Activated CD4-positive, alpha-beta T cell treated with anti-CD3 and anti-CD28 coated beads, Interleukin-2, Interleukin-6, amounts not matched to agents 100 ng/mL and 50 ng/mL, durations not matched to agents 16 hours and 8 hours (primary cell): ENCODE results near the gene MGAT5B.

Source experiments
- DNase-seq: peaks from one replicate; pipeline ENCODE4 v3.0.0-alpha.2; 2020

MGAT5B gene

DNA sequence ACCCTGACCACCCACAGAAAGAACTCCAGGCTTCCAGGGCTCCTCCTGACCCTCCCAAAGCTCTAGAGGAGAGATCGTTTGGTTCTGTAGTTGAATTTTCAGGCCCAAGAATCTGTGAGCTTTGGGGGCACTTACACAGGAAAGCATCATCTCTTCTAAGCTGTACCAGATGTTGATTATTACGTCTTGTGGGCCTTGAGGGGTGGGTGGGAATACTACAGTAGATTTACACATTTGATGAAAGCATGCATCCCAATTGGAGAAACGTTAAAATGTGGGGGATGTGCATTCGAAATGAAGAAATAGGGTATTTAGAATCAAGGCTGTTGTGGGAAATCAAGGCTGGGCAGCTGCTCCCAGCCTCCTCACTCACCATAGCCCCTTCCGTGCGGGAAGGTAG is 61.9 kb downstream of the MGAT5B start:
- DNase-seq, result no peak

- no peak for DNase-seq
Measured at GRCh38 chr17:76932402-76933333, 64.5 kb downstream of the MGAT5B start.

DNA sequence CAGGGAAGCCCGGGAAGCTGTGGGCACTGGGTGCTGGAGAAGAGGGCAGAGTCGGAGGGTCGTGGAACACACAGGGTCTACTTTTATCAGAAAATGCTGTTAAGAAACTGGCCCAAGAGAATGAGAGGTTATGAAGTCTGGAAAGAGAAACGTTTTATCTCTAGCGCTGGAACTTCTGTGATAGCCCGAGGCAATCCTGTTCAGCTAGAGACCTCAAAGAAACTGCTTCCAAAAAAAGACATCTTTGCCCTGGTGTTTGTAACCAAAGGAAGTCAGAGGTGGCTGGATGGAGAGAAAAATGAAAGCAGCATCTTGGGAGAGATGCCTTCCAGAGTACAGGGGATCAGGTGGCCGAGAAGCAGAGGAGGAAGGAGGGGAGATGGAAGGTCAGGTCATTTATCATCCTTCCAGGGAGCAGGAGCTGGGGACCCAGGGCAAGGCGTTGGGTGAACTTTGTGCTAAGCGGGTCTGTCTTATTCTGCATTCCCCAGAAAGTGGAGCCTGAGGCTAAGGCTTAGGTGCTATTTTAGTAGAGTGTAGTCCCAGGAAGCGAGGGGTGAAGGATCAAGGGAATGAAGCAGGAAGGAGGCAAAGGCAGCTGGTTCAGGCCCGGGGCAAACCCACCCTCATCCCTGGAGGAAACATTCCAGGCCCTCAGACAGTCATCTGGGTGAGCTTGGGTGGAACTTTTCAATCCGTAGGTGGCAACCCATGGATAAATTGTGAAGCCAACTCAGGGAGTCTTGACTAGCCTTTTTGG is 66.5 kb downstream of the MGAT5B start:
- no peak for DNase-seq

GRCh38 chr17:76935331-76935730 is 67.1 kb downstream of the MGAT5B start:
- no peak for DNase-seq

DNA sequence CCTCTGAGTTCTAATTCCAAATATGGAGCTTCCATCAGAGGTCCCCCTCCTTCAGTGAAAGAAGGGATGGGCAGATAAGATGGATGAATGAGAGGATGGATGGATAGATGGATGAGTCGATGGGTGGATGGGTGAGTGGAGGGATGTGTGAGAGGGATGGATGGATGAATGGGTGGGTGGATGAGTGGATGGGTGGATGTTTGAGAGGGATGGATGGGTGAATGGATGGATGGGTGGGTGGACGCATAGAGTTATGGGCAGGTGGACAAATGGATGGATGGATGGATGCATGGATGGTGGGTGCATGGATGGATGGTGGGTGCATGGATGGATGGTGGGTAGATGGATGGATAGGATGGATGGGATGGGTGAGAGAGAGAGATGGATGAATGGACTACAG is 69.0 kb downstream of the MGAT5B start:
- no peak for DNase-seq

DNA sequence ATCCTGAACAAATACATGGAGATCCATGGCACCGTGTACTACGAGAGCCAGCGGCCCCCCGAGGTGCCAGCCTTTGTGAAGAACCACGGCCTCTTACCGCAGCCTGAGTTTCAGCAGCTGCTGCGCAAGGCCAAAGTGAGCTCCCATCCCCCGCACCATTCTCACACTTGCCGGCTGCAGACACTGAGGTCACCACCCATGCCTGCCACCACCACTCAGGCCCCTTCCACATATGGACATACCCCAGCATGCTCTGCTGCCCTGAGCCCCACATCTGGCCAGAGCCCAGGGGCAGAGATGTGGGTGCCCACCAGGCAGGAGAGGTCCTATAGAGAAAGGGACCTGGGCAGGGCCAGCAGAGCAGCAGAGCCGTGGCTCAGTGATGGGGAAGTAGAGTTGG is 69.8 kb downstream of the MGAT5B start:
- no peak for DNase-seq

DNA sequence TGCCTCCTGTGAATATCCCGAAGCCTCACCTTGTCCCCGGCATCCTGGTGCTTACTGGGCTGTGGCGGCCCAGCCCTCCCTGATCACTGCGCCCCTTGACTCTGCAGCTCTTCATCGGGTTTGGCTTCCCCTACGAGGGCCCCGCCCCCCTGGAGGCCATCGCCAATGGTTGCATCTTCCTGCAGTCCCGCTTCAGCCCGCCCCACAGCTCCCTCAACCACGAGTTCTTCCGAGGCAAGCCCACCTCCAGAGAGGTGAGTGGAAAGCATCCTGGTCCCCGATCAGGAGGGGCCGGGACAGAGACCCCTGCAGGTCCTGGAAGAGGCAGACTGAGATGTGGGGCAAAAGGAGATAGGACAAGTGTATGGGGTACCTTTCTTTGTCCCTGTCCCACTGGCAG is 72.1 kb downstream of the MGAT5B start:
- no peak for DNase-seq

GRCh38 chr17:76940738-76941350 is 72.6 kb downstream of the MGAT5B start:
- no peak for DNase-seq

DNA sequence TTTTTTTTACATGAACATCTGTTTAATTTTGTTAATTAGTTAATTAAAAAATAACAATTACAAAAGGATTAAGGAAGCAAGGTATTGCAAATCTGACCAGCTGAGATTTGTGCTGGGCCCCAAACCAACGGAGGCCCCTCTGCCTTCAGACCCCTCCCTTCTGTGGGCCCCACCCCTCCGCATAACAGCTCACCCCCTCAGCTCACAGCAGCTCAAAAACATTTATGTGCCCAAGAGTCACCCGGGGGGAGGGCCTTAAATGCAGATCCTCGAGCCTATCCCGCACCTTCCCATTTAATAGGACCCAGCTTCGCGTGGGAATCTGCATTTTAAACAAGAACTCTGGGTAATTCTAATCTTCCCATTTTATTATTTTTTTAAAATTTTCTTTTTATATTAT is 75.0 kb downstream of the MGAT5B start:
- DNase-seq, result no peak

- DNase-seq, result no peak
Measured at GRCh38 chr17:76943781-76944213, 75.6 kb downstream of the MGAT5B start.

GRCh38 chr17:76944477-76944876 is 76.3 kb downstream of the MGAT5B start:
- no peak for DNase-seq

GRCh38 chr17:76946111-76946771 is 78.0 kb downstream of the MGAT5B start:
- DNase-seq, result no peak

DNA sequence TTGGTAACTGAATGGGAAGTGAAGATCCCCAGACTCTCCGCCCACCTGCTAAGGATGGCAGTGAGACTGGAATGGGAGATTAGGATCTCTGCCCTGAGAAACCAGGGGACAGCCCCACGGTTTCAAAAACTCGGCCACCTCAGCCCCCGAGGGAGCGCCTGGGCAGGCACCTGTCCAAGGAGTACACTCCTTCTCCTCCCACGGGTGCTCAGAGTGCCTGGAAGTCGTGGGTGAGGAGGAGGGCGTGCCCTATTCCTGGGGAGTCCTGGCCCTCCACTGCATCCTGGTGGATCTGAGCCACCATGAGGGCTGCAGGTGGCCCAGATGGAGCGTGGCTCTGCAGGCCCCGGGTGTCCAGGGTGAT is 78.5 kb downstream of the MGAT5B start:
- no peak for DNase-seq

GRCh38 chr17:76947309-76947708 is 79.1 kb downstream of the MGAT5B start:
- no peak for DNase-seq

DNA sequence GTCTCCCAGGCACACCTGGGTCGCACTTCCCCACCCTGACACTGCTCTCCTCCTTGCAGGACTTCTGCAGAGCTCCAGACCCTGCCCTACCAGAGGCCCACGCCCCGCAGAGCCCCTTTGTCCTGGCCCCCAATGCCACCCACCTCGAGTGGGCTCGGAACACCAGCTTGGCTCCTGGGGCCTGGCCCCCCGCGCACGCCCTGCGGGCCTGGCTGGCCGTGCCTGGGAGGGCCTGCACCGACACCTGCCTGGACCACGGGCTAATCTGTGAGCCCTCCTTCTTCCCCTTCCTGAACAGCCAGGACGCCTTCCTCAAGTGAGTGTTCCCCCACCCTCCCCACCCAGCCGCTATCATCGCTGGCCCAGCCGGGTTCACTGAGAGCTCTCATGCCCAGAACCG is 79.6 kb downstream of the MGAT5B start:
- no peak for DNase-seq

DNA sequence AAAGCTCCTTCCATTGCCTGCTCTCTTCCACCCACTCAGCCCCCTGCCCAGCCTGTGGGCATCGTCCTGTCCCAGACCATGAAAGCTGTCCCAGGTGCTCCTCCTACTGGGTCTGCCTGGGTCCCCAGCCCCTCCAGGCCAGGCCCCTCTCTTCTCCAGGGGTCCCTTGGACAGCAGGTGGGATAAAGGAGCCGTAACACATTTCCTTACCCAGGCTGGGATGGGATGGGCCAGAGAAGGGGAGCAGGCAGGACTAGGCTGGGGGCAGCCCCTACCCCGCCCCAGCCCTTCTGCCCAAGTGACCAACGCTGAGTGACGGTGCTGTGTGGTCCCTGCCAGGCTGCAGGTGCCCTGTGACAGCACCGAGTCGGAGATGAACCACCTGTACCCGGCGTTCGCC is 80.1 kb downstream of the MGAT5B start:
- no peak for DNase-seq

- DNase-seq, result no peak
Measured at GRCh38 chr17:76948726-76949342, 80.6 kb downstream of the MGAT5B start.

- DNase-seq, result no peak
Measured at GRCh38 chr17:76949913-76950695, 81.9 kb downstream of the MGAT5B start.

DNA sequence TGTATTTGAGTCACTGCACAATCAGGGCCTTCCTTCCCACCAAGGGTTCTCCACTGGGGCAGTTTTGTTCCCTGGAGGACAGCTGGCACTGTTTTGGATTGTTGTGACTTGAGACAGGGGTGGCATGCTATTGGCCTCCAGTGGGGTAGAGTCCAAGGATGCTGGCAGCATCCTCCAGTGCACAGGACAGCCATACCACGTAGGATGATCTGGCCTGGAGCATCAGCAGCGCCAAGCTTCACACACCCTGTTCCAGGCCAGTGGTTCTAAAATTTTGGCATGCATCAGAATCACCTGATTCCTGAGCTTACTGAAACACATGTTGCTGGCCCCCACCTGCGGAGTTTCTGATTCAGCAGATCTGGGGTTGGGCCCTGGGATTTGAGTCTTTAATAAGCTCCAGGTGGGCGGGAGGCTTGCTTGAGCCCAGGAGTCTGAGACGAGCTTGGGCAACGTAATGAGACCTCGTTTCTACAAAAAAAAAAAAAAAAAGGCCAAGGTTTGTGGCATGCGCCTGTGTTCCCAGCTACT is 83.2 kb downstream of the MGAT5B start:
- DNase-seq, result no peak

GRCh38 chr17:76952402-76952801 is 84.2 kb downstream of the MGAT5B start:
- no peak for DNase-seq

DNA sequence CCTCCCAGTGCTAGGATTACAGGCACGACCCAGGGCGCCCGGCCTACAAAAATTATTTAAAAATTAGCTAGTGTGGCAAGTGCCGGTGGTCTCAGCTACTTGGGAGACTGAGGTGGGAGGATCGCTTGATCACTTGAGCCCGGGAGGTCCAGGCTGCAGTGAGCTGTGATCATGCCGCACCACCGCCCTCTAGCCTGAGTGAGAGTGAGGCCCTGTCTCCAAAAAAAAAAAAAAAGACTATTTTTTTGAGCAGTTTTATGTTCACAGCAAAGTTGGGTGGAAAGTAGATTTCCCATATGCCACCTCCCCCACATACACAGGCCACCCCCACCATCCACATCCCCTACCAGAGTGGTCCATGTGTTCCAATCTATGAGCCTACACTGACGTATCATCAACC is 84.9 kb downstream of the MGAT5B start:
- DNase-seq, result no peak

GRCh38 chr17:76953946-76954345 is 85.7 kb downstream of the MGAT5B start:
- DNase-seq, result no peak
